ENCODE data around the gene IL10RB. TPM values are rescaled to one million over a fixed set of nuclear protein-coding genes. Genes with fewer than 3 reads are reported as not detected.

The IL10RB gene
- total RNA-seq, 1 experiment from 2014 or later: 3.1 TPM

- H2AK5ac ChIP-seq (ENCODE audit: insufficient read length, low read length): no peak overlapping the region
- no peaks in the 10 kb centered on the region for H3K4me1 ChIP-seq (ENCODE audit: insufficient read depth, low read length)
- no peaks in the 10 kb centered on the region for H3K79me2 ChIP-seq (ENCODE audit: insufficient read depth, low read length)
- no peak overlapping the region for H3K27ac ChIP-seq (ENCODE audit: insufficient read length, low read depth, low read length)
- no peaks in the 10 kb centered on the region for H3K79me1 ChIP-seq (ENCODE audit: insufficient read depth, low read depth, low read length, poor library complexity, severe bottlenecking)
- H3K18ac ChIP-seq (ENCODE audit: insufficient read length, low read depth, low read length): no peak overlapping the region
- no peak overlapping the region for H3K4me3 Mint-ChIP-seq
- no peak overlapping the region for H4K91ac ChIP-seq (ENCODE audit: insufficient read length, low read depth, low read length)
- no CpG with 5 or more reads among the region's 4 CpGs for WGBS (ENCODE audit: extremely low coverage, insufficient read length, low lambda C conversion rate)
- no peaks in the 10 kb centered on the region for H3K9me3 ChIP-seq (ENCODE audit: control insufficient read depth, low read depth, low read length)
- no peak overlapping the region for H2BK12ac ChIP-seq (ENCODE audit: insufficient read length, low read depth, low read length)
- no peak overlapping the region for H3K9ac ChIP-seq (ENCODE audit: extremely low read depth, insufficient read length, low read length)
- peaks cover 0 to 2% of the 10 kb centered on the region in 2 experiments; a peak in 2 of 4 replicates for H3K4me1 Mint-ChIP-seq
- H2AFZ ChIP-seq (ENCODE audit: low read length): no peak overlapping the region
- H3K4ac ChIP-seq (ENCODE audit: low read depth, low read length): no peak overlapping the region
- no peaks in the 10 kb centered on the region for H3K27me3 Mint-ChIP-seq (ENCODE audit: low read depth)
- no peaks in the 10 kb centered on the region for H3K36me3 Mint-ChIP-seq (ENCODE audit: insufficient read depth in 1 of 3, low read depth in 3 of 3)
- no peak overlapping the region for H3T11ph ChIP-seq (ENCODE audit: low read length)
- no peaks in the 10 kb centered on the region for H3K9me3 Mint-ChIP-seq
- H2BK5ac ChIP-seq (ENCODE audit: insufficient read length, low read length): no peak overlapping the region
- TF ChIP-seq CTCF (conservative IDR thresholded peaks at IDR 0.05): no peak
- no peak overlapping the region for H4K5ac ChIP-seq (ENCODE audit: insufficient read length, low read depth, low read length)
- no peak overlapping the region for H3K27ac Mint-ChIP-seq
- no peak overlapping the region for H3K23ac ChIP-seq (ENCODE audit: insufficient read length, low read depth, low read length)
- H2BK20ac ChIP-seq (ENCODE audit: low read depth, low read length, poor library complexity, severe bottlenecking): no peak overlapping the region
- H3K56ac ChIP-seq (ENCODE audit: insufficient read length, low read depth, low read length): no peak overlapping the region
- no peaks in the 10 kb centered on the region for H3K27me3 ChIP-seq (ENCODE audit: insufficient read depth, low read length)
- no peaks in the 10 kb centered on the region for H4K20me1 ChIP-seq (ENCODE audit: control insufficient read depth, insufficient read depth, insufficient read length)
- no peak overlapping the region for H3K14ac ChIP-seq (ENCODE audit: insufficient read depth, low read length)
- no peak for DNase-seq
- H3K23me2 ChIP-seq (ENCODE audit: insufficient read length, low read depth, low read length, poor library complexity, severe bottlenecking): no peaks in the 10 kb centered on the region
- no peak overlapping the region for H2BK15ac ChIP-seq (ENCODE audit: low read depth, low read length)
- H2BK120ac ChIP-seq (ENCODE audit: low read depth, low read length, poor library complexity, severe bottlenecking): no peak overlapping the region
- H4K8ac ChIP-seq (replicated peaks; ENCODE audit: insufficient read length, low read depth, low read length): no peak overlapping the region
- no peak overlapping the region for H3K4me2 ChIP-seq (ENCODE audit: insufficient read depth, insufficient read length, low read length)
Observed at GRCh38 chr21:33305344-33305671, 39.1 kb downstream of the IL10RB start.

Data from H9 (cell line).